ENCODE data around the gene PLLP.

The PLLP gene

DNA sequence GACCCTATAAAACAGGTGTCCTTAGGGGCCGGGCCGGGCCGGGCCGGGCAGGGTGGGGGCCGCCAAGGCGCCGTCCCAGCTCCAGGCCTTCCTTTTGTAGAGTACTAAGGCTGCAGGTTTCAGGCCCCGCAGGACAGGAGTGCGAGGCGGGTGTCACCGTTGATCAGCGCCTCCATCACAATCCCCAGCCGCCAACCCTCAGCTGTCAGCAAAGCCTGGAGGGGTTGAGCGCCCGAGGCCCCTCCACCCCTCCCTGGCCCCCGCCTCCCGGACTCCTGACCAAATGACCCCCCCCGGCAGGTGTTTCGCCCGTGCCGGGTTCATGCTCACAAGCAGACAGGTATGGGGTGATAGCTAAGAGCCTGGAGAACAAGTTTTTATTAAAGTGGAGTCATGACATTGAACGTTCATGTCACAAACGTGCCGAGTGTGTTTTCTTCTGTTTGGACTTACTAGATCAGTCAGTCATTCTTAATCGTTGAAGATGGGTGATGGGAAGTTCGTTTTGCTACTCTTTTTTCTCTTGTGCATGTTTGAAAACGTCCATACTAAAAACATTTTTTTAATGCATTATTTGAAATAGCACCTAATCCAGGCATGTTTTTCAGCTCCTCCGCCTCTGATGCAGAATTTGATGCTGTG, 38.9 kb downstream of the PLLP start:
- no peak for DNase-seq (ENCODE audit: extremely low read depth, low read depth)
- TF ChIP-seq, protein P1, sequence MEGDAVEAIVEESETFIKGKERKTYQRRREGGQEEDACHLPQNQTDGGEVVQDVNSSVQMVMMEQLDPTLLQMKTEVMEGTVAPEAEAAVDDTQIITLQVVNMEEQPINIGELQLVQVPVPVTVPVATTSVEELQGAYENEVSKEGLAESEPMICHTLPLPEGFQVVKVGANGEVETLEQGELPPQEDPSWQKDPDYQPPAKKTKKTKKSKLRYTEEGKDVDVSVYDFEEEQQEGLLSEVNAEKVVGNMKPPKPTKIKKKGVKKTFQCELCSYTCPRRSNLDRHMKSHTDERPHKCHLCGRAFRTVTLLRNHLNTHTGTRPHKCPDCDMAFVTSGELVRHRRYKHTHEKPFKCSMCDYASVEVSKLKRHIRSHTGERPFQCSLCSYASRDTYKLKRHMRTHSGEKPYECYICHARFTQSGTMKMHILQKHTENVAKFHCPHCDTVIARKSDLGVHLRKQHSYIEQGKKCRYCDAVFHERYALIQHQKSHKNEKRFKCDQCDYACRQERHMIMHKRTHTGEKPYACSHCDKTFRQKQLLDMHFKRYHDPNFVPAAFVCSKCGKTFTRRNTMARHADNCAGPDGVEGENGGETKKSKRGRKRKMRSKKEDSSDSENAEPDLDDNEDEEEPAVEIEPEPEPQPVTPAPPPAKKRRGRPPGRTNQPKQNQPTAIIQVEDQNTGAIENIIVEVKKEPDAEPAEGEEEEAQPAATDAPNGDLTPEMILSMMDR (IDR thresholded peaks at IDR 0.05; ENCODE audit: low read depth, low read length), result no peak

GRCh38 chr16:57244767-57245471, 39.6 kb downstream of the PLLP start, which contains the start of gene ARL2BP:
ARL2BP (plus strand) TSS chr16:57245259; CDS start chr16:57245368, 109 bp downstream.
- TF ChIP-seq, protein P1 (IDR thresholded peaks at IDR 0.05; ENCODE audit: low read depth, low read length), result no peak; the same call in 1 of the 2 replicates

GRCh38 chr16:57244463-57244766, 40.1 kb downstream of the PLLP start:
- no peak for DNase-seq (ENCODE audit: extremely low read depth, low read depth)
- TF ChIP-seq, protein P1 (IDR thresholded peaks at IDR 0.05; ENCODE audit: low read depth, low read length), result no peak

More at GRCh38 chr16:57244767-57245471, 39.6 kb downstream of the PLLP start, which contains the start of gene ARL2BP:
- peak; percentile 95 for DNase-seq (ENCODE audit: extremely low read depth, low read depth)

- TF ChIP-seq, protein P1 (IDR thresholded peaks at IDR 0.05; ENCODE audit: low read depth, low read length), result no peak
- no peak for DNase-seq (ENCODE audit: extremely low read depth, low read depth)
Measured at GRCh38 chr16:57242650-57243049, 41.8 kb downstream of the PLLP start.

GRCh38 chr16:57240851-57241250, 43.6 kb downstream of the PLLP start:
- DNase-seq (ENCODE audit: extremely low read depth, low read depth), result no peak
- TF ChIP-seq, protein P1 (IDR thresholded peaks at IDR 0.05; ENCODE audit: low read depth, low read length), result no peak

DNA sequence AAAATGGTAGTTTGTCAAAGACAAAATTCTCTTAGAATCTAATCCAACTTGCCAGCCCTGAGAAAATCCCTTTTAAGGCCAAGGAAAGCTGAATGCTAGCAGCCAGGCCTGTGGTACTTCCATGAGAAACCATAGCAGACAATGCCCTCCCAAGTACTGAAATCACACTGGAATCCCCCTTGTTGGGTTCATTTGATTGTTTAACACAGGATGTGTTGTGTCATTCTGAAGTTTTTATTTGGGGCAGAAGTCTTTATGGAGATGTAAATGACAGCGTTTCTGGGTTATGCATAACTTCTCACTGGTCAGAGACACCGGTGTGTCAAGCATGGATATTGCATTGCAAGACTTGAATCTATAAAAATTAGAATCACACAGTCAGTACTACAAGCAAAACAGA, 45.4 kb downstream of the PLLP start:
- DNase-seq (ENCODE audit: extremely low read depth, low read depth), result no peak
- TF ChIP-seq, protein P1 (IDR thresholded peaks at IDR 0.05; ENCODE audit: low read depth, low read length), result no peak

GRCh38 chr16:57238682-57239081, 45.8 kb downstream of the PLLP start:
- TF ChIP-seq, protein P1 (IDR thresholded peaks at IDR 0.05; ENCODE audit: low read depth, low read length), result no peak
- no peak for DNase-seq (ENCODE audit: extremely low read depth, low read depth)

Data from AG09319 (cell line).